ENCODE results near the gene SPINT2. TPM values are rescaled to one million over a fixed set of nuclear protein-coding genes. Genes with fewer than 3 reads are reported as not detected.

The SPINT2 gene
- polyA plus RNA-seq, 2 of the 4 experiments (the other 2 are of a cell fraction) = 291 to 343 TPM

DNA sequence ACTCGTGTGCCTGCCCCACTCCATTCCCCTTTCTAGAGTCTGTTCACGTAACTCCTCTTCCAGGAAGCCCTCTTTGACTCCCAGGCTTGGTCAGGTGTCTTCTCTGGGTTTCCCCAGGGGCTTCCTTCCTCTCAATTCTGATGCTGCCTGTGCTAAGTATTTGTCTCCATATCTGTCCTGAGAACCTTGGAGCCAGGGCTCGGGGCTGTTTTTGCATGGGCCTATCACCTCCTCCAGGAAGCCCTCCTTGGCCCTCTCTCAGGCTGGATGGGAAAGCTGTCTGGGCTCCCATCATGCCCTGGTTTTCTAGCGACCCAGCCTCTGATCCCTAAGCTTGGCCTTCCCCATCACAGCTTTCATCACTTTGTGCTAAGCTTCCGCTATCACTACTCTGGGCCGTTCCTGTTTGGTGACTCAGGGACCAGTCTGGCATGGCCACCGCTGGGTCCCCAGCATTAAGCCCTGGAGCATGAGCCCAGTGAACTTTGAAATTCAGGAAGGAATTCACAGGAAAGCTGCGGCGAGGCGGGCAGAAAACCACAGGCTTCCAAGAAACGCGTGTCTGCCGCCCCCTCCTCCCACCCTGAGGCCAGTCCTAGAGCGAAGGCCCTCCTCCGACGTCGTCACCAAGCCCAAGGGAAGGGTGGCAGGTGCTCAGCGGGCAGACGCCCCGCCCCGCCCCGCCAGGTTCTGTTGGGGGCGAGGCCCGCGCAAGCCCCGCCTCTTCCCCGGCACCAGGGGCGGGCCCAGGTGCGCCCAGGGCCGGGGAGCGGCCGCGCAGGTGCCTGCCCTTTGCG, 486 bp upstream of the SPINT2 start:
- FAIRE-seq = no peak
- TF ChIP-seq SMC3 (IDR thresholded peaks at IDR 0.05) (0 out of 3 replicates have a peak, but pooled peaks have one; percentile 8), MAZ (IDR thresholded peaks at IDR 0.05; ENCODE audit: borderline replicate concordance, low read depth, low read length) (0 out of 2 replicates have a peak, but pooled peaks have one; percentile 15), ZFP36 (IDR thresholded peaks at IDR 0.05; ENCODE audit: borderline replicate concordance, partially characterized antibody) (peak; percentile 99), MAFK (IDR thresholded peaks at IDR 0.05; ENCODE audit: partially characterized antibody) (no peak), MYC (IDR thresholded peaks at IDR 0.05; ENCODE audit: borderline replicate concordance, low read length) (peak; percentile 47), RCOR1 (IDR thresholded peaks at IDR 0.05; ENCODE audit: low read depth, low read length) (0 out of 2 replicates have a peak, but pooled peaks have one; percentile 36), HDAC2 (IDR thresholded peaks at IDR 0.05) (peak; percentile 74; the same call in 1 of the 2 replicates), FOSL2 (IDR thresholded peaks at IDR 0.05) (no peak), FOSL2 (CRISPR knock-in tag; IDR thresholded peaks at IDR 0.05) (peak; percentile 72), KDM1A (IDR thresholded peaks at IDR 0.05; ENCODE audit: low read depth) (peak; percentile 89), ZC3H11A (IDR thresholded peaks at IDR 0.05) (0 out of 2 replicates have a peak, but pooled peaks have one; percentile 13)
- TF ChIP-seq, protein P1, sequence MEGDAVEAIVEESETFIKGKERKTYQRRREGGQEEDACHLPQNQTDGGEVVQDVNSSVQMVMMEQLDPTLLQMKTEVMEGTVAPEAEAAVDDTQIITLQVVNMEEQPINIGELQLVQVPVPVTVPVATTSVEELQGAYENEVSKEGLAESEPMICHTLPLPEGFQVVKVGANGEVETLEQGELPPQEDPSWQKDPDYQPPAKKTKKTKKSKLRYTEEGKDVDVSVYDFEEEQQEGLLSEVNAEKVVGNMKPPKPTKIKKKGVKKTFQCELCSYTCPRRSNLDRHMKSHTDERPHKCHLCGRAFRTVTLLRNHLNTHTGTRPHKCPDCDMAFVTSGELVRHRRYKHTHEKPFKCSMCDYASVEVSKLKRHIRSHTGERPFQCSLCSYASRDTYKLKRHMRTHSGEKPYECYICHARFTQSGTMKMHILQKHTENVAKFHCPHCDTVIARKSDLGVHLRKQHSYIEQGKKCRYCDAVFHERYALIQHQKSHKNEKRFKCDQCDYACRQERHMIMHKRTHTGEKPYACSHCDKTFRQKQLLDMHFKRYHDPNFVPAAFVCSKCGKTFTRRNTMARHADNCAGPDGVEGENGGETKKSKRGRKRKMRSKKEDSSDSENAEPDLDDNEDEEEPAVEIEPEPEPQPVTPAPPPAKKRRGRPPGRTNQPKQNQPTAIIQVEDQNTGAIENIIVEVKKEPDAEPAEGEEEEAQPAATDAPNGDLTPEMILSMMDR (IDR thresholded peaks at IDR 0.05) = no peak
- TF ChIP-seq, protein P2, sequence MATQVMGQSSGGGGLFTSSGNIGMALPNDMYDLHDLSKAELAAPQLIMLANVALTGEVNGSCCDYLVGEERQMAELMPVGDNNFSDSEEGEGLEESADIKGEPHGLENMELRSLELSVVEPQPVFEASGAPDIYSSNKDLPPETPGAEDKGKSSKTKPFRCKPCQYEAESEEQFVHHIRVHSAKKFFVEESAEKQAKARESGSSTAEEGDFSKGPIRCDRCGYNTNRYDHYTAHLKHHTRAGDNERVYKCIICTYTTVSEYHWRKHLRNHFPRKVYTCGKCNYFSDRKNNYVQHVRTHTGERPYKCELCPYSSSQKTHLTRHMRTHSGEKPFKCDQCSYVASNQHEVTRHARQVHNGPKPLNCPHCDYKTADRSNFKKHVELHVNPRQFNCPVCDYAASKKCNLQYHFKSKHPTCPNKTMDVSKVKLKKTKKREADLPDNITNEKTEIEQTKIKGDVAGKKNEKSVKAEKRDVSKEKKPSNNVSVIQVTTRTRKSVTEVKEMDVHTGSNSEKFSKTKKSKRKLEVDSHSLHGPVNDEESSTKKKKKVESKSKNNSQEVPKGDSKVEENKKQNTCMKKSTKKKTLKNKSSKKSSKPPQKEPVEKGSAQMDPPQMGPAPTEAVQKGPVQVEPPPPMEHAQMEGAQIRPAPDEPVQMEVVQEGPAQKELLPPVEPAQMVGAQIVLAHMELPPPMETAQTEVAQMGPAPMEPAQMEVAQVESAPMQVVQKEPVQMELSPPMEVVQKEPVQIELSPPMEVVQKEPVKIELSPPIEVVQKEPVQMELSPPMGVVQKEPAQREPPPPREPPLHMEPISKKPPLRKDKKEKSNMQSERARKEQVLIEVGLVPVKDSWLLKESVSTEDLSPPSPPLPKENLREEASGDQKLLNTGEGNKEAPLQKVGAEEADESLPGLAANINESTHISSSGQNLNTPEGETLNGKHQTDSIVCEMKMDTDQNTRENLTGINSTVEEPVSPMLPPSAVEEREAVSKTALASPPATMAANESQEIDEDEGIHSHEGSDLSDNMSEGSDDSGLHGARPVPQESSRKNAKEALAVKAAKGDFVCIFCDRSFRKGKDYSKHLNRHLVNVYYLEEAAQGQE (IDR thresholded peaks at IDR 0.05) = no peak
- 15% methylated on average over 18 of the region's 34 CpGs for WGBS (ENCODE audit: missing lambda C conversion rate)
- CTCF ChIA-PET = interaction anchor here (0.5 to 18.2 kb wide), 13 partner anchors 6 to 362 kb away, joined by 3 to 259 read pairs (median 20); partner anchors contain the start of genes CATSPERG, KCNK6, PPP1R14A and SIPA1L3
- POLR2A ChIA-PET = interaction anchor here (0.5 to 8.8 kb wide), 6 partner anchors 11 to 221 kb away, joined by 3 to 127 read pairs (median 4); partner anchors contain the start of genes C19orf33 and KCNK6
- peak; percentile 78 to 87 for DNase-seq (ENCODE audit: low read depth in 1 of 2, low spot score in 1 of 2)
- no peaks in the 10 kb centered on the region for H3K9me3 ChIP-seq
- H3K4me2 ChIP-seq = peak overlapping the region; percentile 76
- H3K4me3 ChIP-seq = peak overlapping the region; percentile 67
- peak overlapping the region; percentile 89 to 91 for H3K27ac ChIP-seq
- ATAC-seq = peak; percentile 64 to 66
- H3K4me1 ChIP-seq = peaks cover 51% of the 10 kb centered on the region

DNA sequence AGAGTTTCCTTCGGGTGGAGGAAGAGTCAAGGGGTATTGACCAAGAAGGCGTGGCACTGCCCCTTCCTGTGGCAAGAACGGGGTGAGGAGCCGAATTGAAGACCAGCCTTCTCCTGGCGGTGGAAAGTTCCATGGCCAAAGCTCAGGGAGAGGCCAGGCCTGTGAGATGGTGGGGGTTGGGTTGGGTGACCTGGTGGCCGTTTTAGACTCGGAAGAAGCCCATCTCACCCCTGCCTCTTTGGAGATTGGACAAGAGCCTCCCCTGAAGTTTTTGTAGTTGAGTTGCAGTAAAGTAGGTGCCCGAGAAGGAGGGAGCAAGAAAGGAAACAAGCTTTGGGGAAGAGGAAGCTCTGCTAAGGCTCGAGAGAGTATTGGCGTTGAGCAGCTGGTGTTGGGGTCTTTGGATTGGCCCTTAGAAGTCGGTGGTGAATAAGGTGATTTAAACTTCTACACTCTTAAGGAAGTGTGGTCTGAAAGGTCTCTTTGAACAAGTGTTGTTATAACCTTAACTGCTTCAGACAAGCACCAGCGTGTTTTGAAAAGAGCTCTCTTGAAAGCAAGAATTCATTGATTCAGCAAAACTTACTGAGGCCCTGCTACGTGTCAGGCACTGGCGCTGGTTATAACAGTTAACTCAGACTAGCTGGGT, 964 bp downstream of the SPINT2 start:
- POLR2A ChIA-PET = interaction anchor here (1.1 to 8.8 kb wide), 7 partner anchors 10 to 55 kb away, joined by 3 to 127 read pairs (median 7); partner anchors contain the start of genes C19orf33, KCNK6 and PPP1R14A

More for the DNA sequence above, 964 bp downstream of the SPINT2 start:
- peak; percentile 36 to 60 for ATAC-seq
- peak; percentile 86 to 87 for DNase-seq (ENCODE audit: low read depth in 1 of 2, low spot score in 1 of 2)
- CTCF ChIA-PET = interaction anchor here (0.5 to 18.2 kb wide), 19 partner anchors 8 to 367 kb away, joined by 3 to 259 read pairs (median 9); partner anchors contain the start of genes CATSPERG, FAM98C, KCNK6 and PPP1R14A
- Histone ChIP-seq H3K4me1 (peaks cover 65% of the 10 kb centered on the region), H3K4me2 (peak overlapping the region; percentile 76), H3K9me3 (no peaks in the 10 kb centered on the region), H3K27ac (peak overlapping the region; percentile 89 to 91), H3K4me3 (peak overlapping the region; percentile 67)
- TF ChIP-seq MAFK (IDR thresholded peaks at IDR 0.05; ENCODE audit: partially characterized antibody) (peak; percentile 94), POLR2A (IDR thresholded peaks at IDR 0.05; ENCODE audit: low read length) (peak; percentile 28; the same call in 1 of the 2 replicates), CBX8 (IDR thresholded peaks at IDR 0.05) (no peak)
- TF ChIP-seq, protein P3, sequence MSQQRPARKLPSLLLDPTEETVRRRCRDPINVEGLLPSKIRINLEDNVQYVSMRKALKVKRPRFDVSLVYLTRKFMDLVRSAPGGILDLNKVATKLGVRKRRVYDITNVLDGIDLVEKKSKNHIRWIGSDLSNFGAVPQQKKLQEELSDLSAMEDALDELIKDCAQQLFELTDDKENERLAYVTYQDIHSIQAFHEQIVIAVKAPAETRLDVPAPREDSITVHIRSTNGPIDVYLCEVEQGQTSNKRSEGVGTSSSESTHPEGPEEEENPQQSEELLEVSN (IDR thresholded peaks at IDR 0.05; ENCODE audit: borderline replicate concordance, low read depth) = peak; percentile 29; the same call in 1 of the 2 replicates
- 11% methylated on average over 14 of the region's 14 CpGs for WGBS (ENCODE audit: missing lambda C conversion rate)
- FAIRE-seq = peak; percentile 99
